Right ventricle myocardium superior (tissue), 1 donor: ENCODE measurements around the gene SGCD. TPM values are rescaled to one million over a fixed set of nuclear protein-coding genes. Genes with fewer than 3 reads are reported as not detected.

Experiments used
- ATAC-seq: fragments of 200-7000 bp; cut with Tn5 transposase; one replicate; pipeline ENCODE4 v1.9.1; 2020; ENCODE audit warnings: mild to moderate bottlenecking; ENCODE audit not compliant: poor library complexity
- DNase-seq: peaks from one replicate; pipeline ENCODE4 v3.0.0-alpha.2; 2020
- intact Hi-C: fragments of 100-400 bp; cut with DNase I; formaldehyde crosslinking; loops from one replicate; pipeline ENCODE4 v1.11.2; 2022
- total RNA-seq: library from RNA; stranded (reverse); fragmentation: NEBNext Ultra II Directional; extraction: Animal tissue kit (Norgen Biotek cat#: 25700); gene quantifications from one replicate; pipeline ENCODE4 v1.2.1, GENCODE V29; 2021
- donor health status: DM: no; HTN: yes; CAD: no; lungs with severe emphysema.

SGCD gene
- total RNA-seq, 1 donor from 2014 or later = 81.5 TPM

GRCh38 chr5:156394642-156395305, 67.8 kb downstream of the SGCD start:
- no peak for DNase-seq
- intact Hi-C loops = no loop called here
- peak; percentile 55 for ATAC-seq

- ATAC-seq (no peak), DNase-seq (no peak)
- intact Hi-C loops = no loop called here
These were observed 68.3 kb downstream of the SGCD start for GRCh38 chr5:156395306-156395675.

GRCh38 chr5:156396063-156396829, 69.3 kb downstream of the SGCD start:
- ATAC-seq = peak; percentile 32
- no peak for DNase-seq
- intact Hi-C loops = no loop called here

- intact Hi-C loops = no loop called here
- DNase-seq (no peak), ATAC-seq (no peak)
These were observed 69.8 kb downstream of the SGCD start for GRCh38 chr5:156396830-156397081.

GRCh38 chr5:156399323-156399722, 72.4 kb downstream of the SGCD start:
- ATAC-seq = peak; percentile 34

GRCh38 chr5:156400231-156400986, 73.4 kb downstream of the SGCD start:
- intact Hi-C loops = no loop called here
- no peak for ATAC-seq

More at GRCh38 chr5:156399323-156399722, 72.4 kb downstream of the SGCD start:
- DNase-seq = no peak
- intact Hi-C loops = no loop called here

GRCh38 chr5:156401804-156402203, 74.8 kb downstream of the SGCD start:
- no peak for ATAC-seq
- intact Hi-C loops = no loop called here
- DNase-seq = no peak

More at GRCh38 chr5:156400231-156400986, 73.4 kb downstream of the SGCD start:
- no peak for DNase-seq

- DNase-seq = no peak
- ATAC-seq = no peak
- intact Hi-C loops = no loop called here
These were observed 75.5 kb downstream of the SGCD start for GRCh38 chr5:156402387-156402921.

- intact Hi-C loops = no loop called here
- ATAC-seq = no peak
- no peak for DNase-seq
These were observed 79.0 kb downstream of the SGCD start for GRCh38 chr5:156405988-156406387.

- no peak for ATAC-seq
- intact Hi-C loops = no loop called here
- no peak for DNase-seq
These were observed 80.3 kb downstream of the SGCD start for GRCh38 chr5:156407251-156407650.

GRCh38 chr5:156409834-156410233, 82.9 kb downstream of the SGCD start:
- intact Hi-C loops = no loop called here
- DNase-seq (no peak), ATAC-seq (peak; percentile 21)

GRCh38 chr5:156411185-156411613, 84.2 kb downstream of the SGCD start:
- DNase-seq = no peak
- peak; percentile 77 for ATAC-seq
- intact Hi-C loops = no loop called here

- ATAC-seq (no peak), DNase-seq (no peak)
- intact Hi-C loops = no loop called here
These were observed 85.0 kb downstream of the SGCD start for GRCh38 chr5:156411957-156412356.

GRCh38 chr5:156414391-156414790, 87.4 kb downstream of the SGCD start:
- intact Hi-C loops = no loop called here
- no peak for ATAC-seq
- DNase-seq = no peak

GRCh38 chr5:156419661-156420060, 92.7 kb downstream of the SGCD start:
- no peak for DNase-seq
- no peak for ATAC-seq
- intact Hi-C loops = no loop called here

GRCh38 chr5:156420665-156421064, 93.7 kb downstream of the SGCD start:
- DNase-seq (no peak), ATAC-seq (no peak)
- intact Hi-C loops = no loop called here

- peak; percentile 51 for ATAC-seq
These were observed 94.8 kb downstream of the SGCD start for GRCh38 chr5:156421798-156422197.

GRCh38 chr5:156423597-156423996, 96.6 kb downstream of the SGCD start:
- DNase-seq (no peak), ATAC-seq (no peak)
- intact Hi-C loops = no loop called here

More at GRCh38 chr5:156421798-156422197, 94.8 kb downstream of the SGCD start:
- no peak for DNase-seq
- intact Hi-C loops = no loop called here

GRCh38 chr5:156427315-156427714, 100.4 kb downstream of the SGCD start:
- intact Hi-C loops = no loop called here
- ATAC-seq (no peak), DNase-seq (no peak)
